Hypothalamus (tissue), 51 donors: ENCODE measurements around the gene TBC1D3B.
A peak's percentile ranks its signal among the peaks of the same experiment; 100 is the strongest.
"Not testable (repeated sequence)": the region's sequence is repeated elsewhere in the genome, so short reads cannot be mapped to it uniquely, and the experiment has no call there.

Experiments
- DNase-seq, 51 donors: peaks; one replicate each; lab custom pipeline; 2025; lab: John Stamatoyannopoulos, UW

TBC1D3B gene

GRCh38 chr17:36201506-36201905 lies 25.1 kb upstream of the TBC1D3B start:
- not testable (repeated sequence) for DNase-seq

- DNase-seq = not testable (repeated sequence)
Observed at GRCh38 chr17:36201102-36201501, 24.7 kb upstream of the TBC1D3B start.

GRCh38 chr17:36198831-36199465 lies 22.5 kb upstream of the TBC1D3B start:
- DNase-seq = no peak

GRCh38 chr17:36197387-36197703 lies 20.9 kb upstream of the TBC1D3B start:
- DNase-seq = no peak

- no peak for DNase-seq
Observed at GRCh38 chr17:36196131-36196486, 19.7 kb upstream of the TBC1D3B start.

- DNase-seq = no peak
Observed at GRCh38 chr17:36195434-36196130, 19.1 kb upstream of the TBC1D3B start.

- not testable (repeated sequence) for DNase-seq
Observed at GRCh38 chr17:36194832-36195433, 18.5 kb upstream of the TBC1D3B start.

- DNase-seq = not testable (repeated sequence)
Observed at GRCh38 chr17:36194147-36194831, 17.9 kb upstream of the TBC1D3B start.

GRCh38 chr17:36193216-36193775 lies 16.9 kb upstream of the TBC1D3B start:
- no peak for DNase-seq

GRCh38 chr17:36190549-36191330 lies 14.3 kb upstream of the TBC1D3B start:
- not testable (repeated sequence) for DNase-seq

GRCh38 chr17:36189993-36190392 lies 13.6 kb upstream of the TBC1D3B start:
- not testable (repeated sequence) for DNase-seq

GRCh38 chr17:36188891-36189306 lies 12.5 kb upstream of the TBC1D3B start:
- DNase-seq = peak in 6 of 51 donors; percentile 12 to 56 (median 41)

- DNase-seq = not testable (repeated sequence)
Observed at GRCh38 chr17:36187943-36188665, 11.7 kb upstream of the TBC1D3B start.

GRCh38 chr17:36186810-36187763 lies 10.7 kb upstream of the TBC1D3B start:
- DNase-seq = not testable (repeated sequence)

GRCh38 chr17:36185416-36185815 lies 9.0 kb upstream of the TBC1D3B start:
- DNase-seq = no peak

- DNase-seq = no peak
Observed at GRCh38 chr17:36184023-36184765, 7.8 kb upstream of the TBC1D3B start.
